HEK293T (cell line): ENCODE results near the gene FADD.

ENCODE experiments used
- FOXK2 ChIP-seq: fragments of 450-650 bp; IDR thresholded peaks from 2 replicates; pipeline ENCODE4 v1.6.1; 2016; ENCODE audit warnings: mild to moderate bottlenecking
- TF ChIP-seq, protein P1 (sequence below): fragments of 450-650 bp; IDR thresholded peaks from 2 replicates; pipeline ENCODE4 v1.6.1; 2016

GRCh38 chr11:70203751-70204465 lies 812 bp downstream of the FADD start:
- TF ChIP-seq FOXK2: no peak
- TF ChIP-seq, protein P1, sequence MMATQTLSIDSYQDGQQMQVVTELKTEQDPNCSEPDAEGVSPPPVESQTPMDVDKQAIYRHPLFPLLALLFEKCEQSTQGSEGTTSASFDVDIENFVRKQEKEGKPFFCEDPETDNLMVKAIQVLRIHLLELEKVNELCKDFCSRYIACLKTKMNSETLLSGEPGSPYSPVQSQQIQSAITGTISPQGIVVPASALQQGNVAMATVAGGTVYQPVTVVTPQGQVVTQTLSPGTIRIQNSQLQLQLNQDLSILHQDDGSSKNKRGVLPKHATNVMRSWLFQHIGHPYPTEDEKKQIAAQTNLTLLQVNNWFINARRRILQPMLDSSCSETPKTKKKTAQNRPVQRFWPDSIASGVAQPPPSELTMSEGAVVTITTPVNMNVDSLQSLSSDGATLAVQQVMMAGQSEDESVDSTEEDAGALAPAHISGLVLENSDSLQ: no peak
